22Rv1 (cell line): Measurements from ENCODE around the gene IL1RAPL2.

ENCODE experiments used
- H3K27ac ChIP-seq: fragments of 450-650 bp; 2 replicates; pipeline ENCODE4 v1.5.1; 2017
- ZFX ChIP-seq: fragments of 450-650 bp; IDR thresholded peaks from 2 replicates; pipeline ENCODE4 v1.6.1; 2017; ENCODE audit warnings: antibody characterized with exemption, borderline replicate concordance
- TF ChIP-seq, protein P1 (sequence below): fragments of 450-650 bp; IDR thresholded peaks from 2 replicates; pipeline ENCODE4 v1.5.1; 2017; ENCODE audit warnings: mild to moderate bottlenecking

Gene IL1RAPL2

DNA sequence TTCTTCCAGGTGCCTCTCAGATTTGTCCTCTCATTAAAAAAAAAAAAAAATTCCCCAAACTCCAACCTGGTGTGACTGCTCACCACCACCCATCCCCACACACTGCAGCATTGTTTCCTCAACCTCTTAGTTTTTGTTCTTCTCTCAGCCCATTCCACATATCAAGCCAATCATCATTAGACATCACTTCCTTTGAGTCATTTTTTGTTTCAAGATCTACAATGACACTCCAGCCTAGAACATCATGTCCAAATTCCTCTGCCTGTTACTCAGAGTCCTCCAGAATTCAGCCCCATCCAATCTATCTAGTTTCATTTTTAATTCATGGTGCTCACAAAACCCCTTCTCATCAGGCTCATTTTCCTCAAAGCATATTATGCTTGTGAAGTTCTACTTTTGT, 917.0 kb downstream of the IL1RAPL2 start:
- no peak for TF ChIP-seq ZFX
- TF ChIP-seq, protein P1, sequence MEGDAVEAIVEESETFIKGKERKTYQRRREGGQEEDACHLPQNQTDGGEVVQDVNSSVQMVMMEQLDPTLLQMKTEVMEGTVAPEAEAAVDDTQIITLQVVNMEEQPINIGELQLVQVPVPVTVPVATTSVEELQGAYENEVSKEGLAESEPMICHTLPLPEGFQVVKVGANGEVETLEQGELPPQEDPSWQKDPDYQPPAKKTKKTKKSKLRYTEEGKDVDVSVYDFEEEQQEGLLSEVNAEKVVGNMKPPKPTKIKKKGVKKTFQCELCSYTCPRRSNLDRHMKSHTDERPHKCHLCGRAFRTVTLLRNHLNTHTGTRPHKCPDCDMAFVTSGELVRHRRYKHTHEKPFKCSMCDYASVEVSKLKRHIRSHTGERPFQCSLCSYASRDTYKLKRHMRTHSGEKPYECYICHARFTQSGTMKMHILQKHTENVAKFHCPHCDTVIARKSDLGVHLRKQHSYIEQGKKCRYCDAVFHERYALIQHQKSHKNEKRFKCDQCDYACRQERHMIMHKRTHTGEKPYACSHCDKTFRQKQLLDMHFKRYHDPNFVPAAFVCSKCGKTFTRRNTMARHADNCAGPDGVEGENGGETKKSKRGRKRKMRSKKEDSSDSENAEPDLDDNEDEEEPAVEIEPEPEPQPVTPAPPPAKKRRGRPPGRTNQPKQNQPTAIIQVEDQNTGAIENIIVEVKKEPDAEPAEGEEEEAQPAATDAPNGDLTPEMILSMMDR: no peak
- H3K27ac ChIP-seq: no peak overlapping the region

DNA sequence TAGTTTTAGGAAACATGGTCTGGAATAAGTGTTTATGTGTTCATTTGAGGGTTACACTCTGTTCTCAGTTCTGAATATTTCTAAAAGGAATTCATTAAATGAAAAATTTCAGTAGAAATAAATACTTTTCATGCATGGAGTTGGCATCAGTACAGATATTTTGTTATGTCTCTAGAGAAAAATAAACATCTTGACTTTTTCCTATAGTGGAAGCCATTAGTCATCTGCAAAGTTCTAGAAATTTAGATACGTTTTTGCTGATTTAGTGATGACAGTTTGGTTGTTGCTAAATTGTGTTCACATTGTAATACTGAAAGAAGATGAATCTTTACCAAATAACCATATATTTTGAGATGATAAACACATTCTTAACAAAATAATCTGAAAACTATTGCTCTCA, 922.7 kb downstream of the IL1RAPL2 start:
- no peak for TF ChIP-seq ZFX
- TF ChIP-seq, protein P1: no peak
- H3K27ac ChIP-seq: no peak overlapping the region

DNA sequence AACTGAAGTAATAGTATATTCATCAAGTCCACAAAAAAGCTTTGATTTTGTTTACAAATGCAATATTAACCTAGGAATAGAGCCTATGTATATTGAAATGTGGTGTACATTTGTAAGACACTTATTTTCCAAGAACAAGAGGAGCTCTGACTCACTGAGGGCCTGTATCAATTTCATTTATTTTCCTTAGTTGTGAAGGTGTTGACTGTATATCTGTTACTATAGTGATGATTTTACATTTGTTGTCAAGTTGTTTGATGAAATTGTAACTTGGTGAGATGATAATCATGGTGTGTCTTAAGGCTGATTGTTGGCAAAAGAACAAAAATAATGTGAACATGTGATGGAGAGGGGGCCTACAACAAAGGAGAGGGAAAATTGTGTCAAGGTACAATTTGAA, 929.4 kb downstream of the IL1RAPL2 start:
- TF ChIP-seq, protein P1: no peak
- no peak for TF ChIP-seq ZFX
- H3K27ac ChIP-seq: no peak overlapping the region

DNA sequence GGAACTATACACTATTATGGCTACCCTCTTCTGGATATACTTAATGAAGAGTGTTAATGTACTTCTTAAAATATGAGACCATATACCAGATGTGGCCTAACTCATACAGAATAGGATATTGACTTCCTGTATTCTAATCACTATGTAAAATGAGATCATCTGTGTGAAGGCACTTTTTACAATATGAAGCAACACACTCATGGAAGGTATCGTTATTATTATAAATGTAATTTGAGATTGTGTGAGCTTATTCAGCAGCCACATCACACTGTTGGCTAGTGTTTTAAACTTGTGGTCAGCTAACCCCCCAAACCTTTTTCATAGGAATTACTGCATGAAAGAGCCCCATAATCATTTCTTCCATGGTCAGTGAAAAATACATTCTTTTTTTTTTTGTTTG, 936.3 kb downstream of the IL1RAPL2 start:
- no peak overlapping the region for H3K27ac ChIP-seq
- TF ChIP-seq, protein P1: no peak
- TF ChIP-seq ZFX: no peak

DNA sequence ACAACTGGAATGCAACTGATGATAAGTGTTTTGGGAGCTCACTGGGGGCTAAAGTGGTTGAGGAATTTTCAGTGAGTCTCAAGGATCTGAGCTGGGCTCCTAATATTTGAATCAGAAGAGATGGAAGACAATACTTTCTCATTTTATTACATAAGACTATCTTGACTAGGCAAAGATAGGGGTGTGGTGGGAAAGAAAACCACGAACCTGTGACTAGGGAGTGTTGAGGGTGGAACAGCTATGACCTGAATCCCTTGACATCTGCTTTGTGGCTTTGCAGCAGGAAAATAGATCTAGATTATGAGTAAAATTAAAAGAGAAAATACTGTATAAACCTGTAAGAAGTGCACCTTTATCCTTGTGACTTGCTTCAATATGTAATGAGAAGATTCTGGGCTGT, 949.6 kb downstream of the IL1RAPL2 start:
- TF ChIP-seq, protein P1: no peak
- TF ChIP-seq ZFX: no peak
- H3K27ac ChIP-seq: no peak overlapping the region

DNA sequence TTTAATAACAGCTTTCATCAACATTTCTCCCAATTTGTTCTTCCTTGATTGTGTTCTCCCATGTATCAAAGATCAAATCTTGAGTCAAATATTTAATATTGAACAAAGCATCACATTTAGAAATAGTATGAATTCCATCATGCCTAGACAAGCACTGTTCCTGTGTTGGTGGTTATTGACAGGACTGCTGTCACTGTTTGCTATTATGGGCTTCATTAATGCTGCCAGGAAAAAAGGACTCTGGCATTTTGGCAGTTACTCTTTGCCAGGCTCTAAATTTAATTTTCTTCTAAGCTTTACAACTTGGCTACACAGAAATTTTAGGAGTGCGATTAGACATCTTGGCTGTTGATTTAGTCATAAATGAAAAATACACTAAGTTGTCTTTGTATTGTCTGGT, 960.4 kb downstream of the IL1RAPL2 start:
- no peak overlapping the region for H3K27ac ChIP-seq
- TF ChIP-seq, protein P1: no peak
- no peak for TF ChIP-seq ZFX

DNA sequence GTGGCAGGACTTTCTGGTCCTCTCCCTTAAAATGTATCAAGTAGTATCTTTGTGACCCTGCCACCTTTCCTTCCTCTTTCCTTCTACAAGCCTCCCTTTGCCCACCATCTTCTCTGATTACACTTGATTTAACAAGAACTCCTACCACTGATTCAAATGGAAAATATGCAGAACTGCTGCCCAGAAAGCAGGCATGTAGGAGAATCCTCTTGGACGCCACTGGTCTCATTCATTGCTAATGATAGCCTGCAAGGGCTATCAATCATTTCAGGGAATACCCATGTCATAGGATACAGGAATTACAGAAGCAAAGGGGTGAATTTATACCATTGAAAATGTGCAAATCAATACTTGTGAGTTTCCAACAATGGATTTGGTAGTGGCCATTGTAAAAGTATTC, 961.8 kb downstream of the IL1RAPL2 start:
- TF ChIP-seq, protein P1: no peak
- no peak for TF ChIP-seq ZFX
- H3K27ac ChIP-seq: no peak overlapping the region
